Hematopoietic multipotent progenitor cell treated with erythropoietin and hydrocortisone succinate and interleukin-3 and kit ligand, for 4 days (in vitro differentiated cells): Measurements from ENCODE around the gene VAC14.
"Not testable (repeated sequence)": the region's sequence is repeated elsewhere in the genome, so short reads cannot be mapped to it uniquely, and the experiment has no call there.

Source experiments
- DNase-seq: peaks from one replicate; pipeline ENCODE4 v3.0.0-alpha.2; 2015

Gene VAC14

GRCh38 chr16:70800781-70801480 is at the start of gene VAC14:
Gene VAC14 (minus strand): TSS chr16:70801158. CDS start chr16:70800900, 258 bp downstream.
- DNase-seq: peak; percentile 97

- DNase-seq: not testable (repeated sequence)
Observed at GRCh38 chr16:70823498-70824118, 22.6 kb upstream of the VAC14 start.

- DNase-seq: not testable (repeated sequence)
Observed at GRCh38 chr16:70822734-70823133, 21.8 kb upstream of the VAC14 start.

DNA sequence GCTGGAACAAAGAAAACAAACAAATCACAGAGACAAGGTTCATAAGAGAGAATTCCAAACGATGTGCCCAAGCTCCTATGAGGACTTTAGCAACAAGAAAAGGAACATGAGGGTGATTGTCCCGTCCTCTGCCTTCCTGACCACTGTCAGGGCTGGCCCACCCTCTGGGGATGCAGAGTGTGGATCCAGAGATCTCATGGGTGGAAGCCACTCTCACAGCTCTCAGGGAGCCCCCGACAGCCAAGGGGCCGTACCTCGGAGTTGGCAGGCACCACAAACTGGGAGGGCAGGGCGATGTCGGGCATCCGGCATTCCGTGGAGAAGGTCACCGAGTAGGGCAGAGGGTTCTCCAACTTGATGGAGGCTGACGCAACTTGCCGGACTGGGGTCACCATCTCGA is 17.1 kb upstream of the VAC14 start:
- DNase-seq: not testable (repeated sequence)

DNA sequence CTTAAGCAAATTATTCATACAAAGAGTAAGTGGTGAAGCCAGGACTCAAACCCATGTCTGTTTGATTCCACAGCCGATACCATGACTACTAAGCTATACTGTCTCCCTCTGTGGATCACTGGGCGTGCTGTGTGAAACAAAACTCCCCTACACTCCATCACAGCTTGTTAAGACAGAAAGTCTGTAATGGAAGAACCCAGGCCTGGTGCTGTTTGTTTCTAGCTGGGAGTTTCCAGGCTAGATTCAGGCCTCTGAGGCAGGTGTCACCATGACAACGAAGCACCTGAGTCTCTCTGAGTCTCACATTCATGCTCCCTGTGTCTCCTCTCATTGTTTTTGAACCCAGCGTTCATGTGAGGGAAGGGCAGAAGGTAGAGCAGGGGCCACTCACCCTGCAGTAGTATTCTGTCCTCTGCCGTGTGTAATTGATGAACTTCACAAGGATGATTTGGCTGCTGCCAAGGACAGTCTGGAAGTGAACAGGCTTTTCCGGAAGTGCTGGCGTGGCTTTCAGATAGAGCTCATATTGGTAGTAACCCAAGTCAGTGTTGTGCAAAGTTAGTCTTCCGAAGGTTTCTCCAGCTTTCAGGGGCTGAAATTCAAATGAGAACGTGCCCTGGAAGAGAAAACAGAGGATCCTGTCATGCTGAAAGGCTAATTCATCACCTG is 8.6 kb upstream of the VAC14 start:
- DNase-seq: no peak

DNA sequence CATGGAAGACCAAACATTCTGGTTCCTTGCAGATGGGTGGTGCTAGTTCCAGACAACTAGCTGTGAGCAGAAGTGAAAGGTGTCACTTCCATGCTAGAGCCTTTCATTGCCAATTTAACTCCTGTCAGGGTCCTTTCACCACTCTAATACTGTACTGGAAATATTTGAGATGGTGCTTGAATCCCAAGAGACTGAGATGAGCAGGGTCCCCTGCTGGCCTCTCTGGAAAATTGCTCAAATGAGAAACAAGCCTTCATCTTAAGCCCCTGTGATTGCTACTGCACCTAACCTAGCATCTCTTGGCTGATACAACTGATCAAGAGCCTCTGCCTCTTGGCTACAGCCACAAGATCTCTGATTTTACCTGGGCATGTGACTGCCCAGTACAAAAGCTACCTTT is 7.4 kb upstream of the VAC14 start:
- DNase-seq: no peak

- DNase-seq: no peak
Observed at GRCh38 chr16:70805787-70806186, 4.8 kb upstream of the VAC14 start.

- DNase-seq: no peak
Observed at GRCh38 chr16:70805380-70805779, 4.4 kb upstream of the VAC14 start.

DNA sequence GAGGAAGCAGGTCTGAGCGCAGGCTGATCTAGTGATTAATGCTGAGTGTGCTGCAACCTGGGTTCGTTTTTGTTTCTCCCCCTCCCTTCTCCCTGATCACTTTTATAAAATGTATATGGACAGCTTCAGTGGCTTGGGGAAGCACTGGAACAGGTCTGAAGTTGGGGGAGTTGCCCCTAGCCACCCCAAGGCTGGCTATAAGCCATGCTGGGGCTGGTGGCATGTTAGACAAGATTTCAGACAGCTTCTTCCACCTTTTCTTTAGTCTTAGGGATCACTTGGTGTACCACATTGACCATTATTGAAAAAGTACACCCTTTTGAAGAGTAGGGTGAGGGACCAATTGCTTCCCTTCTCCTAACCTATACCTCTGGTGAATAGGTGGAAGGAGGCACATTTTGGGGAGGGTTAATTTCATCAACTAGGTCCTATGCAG is 3.8 kb upstream of the VAC14 start:
- no peak for DNase-seq

DNA sequence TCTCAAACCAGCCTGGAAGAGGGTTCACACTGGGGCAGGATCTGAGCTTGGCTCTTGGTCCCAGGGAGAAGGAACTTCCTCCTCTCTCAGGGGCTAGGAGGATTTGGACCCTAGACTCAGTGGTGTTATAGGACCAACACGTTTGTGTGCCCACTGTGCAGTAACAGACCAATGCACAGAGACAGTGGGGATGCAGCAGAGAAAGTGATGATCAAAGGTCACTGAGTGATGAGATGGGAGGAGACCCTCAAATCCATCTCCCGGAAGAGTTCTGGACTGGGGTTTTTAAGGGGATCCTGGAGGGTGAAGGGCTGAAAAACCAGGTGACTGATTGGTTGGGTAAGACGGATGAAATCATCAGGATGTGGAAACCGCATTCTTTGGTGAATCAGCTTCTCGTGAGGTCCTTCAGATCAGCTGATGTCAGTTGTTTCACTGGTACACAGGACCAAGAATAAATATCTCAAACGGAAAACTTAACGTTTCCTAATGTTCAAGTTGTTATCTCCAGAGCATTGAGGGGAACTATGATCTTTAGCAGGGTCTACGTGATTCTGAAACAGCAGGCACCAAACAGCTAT is 3.3 kb upstream of the VAC14 start:
- DNase-seq: peak; percentile 18

DNA sequence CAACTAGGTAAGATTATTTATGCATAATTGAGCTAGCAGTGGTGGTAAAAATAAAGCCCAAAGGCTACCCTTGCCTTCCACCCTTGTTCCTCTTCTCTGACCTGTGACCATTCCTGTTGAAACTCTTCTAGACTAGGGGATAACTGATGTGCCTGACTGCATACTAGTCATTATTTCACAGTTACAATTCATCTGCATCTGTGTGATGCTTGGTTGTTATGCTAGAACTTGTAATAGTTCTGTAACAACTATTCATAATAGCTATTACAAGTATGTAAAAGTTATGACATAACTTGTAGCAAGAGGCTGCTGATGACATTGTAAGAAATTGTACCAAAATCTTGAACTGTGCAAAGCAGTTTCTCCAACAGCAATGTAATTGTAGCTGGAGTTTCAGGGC is 2.4 kb upstream of the VAC14 start:
- no peak for DNase-seq

- no peak for DNase-seq
Observed at GRCh38 chr16:70801611-70802010, 653 bp upstream of the VAC14 start.

DNA sequence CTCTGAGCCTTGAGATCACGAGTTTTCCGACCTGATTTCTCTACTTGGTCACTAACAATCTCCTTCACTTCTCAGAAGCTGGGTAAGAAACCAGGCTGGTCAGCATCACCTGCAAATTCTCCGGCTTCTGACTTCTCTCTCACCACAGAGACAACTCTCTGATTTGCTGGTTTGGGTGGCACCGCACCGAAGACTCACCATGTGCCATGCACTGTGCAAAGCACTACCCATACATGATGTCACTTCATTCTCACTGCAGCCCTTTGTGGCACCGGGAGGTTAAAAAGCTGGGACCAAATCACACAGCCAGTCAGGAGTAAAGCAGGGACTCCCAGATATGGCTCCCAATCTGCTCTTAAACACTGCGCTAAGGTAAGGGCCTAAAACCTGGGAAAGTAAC is 647 bp downstream of the VAC14 start:
- no peak for DNase-seq

- no peak for DNase-seq
Observed at GRCh38 chr16:70796301-70796700, 4.7 kb downstream of the VAC14 start.

DNA sequence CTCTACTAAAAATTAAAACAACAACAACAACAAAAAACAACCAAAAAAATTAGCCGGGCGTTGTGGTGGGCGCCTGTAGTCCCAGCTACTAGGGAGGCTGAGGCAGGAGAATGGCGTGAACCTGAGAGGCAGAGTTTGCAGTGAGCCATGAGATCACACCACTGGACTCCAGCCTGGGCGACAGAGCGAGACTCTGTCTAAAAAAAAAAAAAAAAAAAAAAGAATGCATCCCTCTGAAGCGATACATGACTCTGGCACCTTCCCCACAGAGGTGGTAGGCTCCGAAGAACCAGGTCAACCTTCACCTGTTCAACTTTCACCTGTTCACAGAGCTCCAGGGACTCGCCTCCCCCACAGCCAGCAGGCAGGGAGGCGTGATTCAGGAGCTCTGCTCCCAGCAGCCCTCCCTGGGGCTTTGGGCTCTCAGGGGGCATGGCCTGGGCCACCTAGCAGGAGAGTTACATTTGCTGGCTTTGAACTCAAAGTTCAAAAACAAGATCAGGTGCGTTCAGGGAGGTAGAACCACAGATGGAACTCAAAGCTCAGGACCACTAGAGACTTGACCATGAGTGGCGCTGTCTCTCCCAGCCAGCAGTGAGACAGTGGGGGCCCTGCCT is 5.6 kb downstream of the VAC14 start:
- no peak for DNase-seq

GRCh38 chr16:70793851-70794502 is 7.0 kb downstream of the VAC14 start:
- DNase-seq: no peak

- DNase-seq: no peak
Observed at GRCh38 chr16:70790815-70791214, 10.1 kb downstream of the VAC14 start.

GRCh38 chr16:70789595-70790447 is 11.1 kb downstream of the VAC14 start:
- no peak for DNase-seq

GRCh38 chr16:70788668-70789594 is 12.0 kb downstream of the VAC14 start:
- DNase-seq: no peak

DNA sequence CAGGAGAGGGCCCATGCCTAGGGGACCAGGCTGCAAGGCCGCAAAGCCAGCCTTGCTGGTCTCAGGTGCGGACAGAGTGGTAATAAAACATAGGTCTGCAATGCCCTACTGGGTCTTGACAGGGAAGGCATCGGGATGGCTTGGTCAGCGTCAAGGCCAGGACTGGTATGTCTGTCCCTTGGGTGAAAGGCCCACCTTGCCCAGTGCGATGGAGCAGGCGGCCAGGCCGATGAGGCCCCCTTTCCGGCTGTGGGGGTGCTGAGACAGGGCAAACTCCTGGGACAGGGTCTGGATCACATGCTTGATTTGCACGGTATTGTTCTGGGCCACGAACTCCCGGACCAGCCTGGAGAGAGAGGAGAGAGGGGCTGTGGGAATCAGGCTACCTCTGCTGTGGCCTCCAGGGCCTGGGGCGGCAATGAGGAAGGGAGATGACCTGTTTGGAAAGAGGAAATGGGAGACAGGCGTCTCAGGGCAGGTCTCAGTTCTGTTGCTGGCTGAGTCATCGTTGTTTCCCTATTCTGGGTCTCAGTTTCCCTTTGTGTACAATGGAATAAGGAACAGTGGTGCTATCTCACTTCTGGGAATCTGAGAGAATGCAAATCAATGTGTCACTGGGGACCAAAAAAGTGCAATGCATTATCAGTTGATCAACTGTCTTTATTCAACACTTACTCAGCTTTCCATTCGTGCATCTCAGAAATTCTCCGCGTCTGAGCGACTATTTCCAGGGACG is 14.8 kb downstream of the VAC14 start:
- DNase-seq: no peak
